Mucosa of rectum (tissue), 2 donors: ENCODE measurements around the gene PARD3B.
"Not testable (repeated sequence)": the region's sequence is repeated elsewhere in the genome, so short reads cannot be mapped to it uniquely, and the experiment has no call there.

Experiments used
- H3K27ac ChIP-seq, 2 donors: one replicate each; pipeline ENCODE4 v1.7.0; 2013; ENCODE audit warnings: inconsistent platforms in 2 of 2, low read depth in 2 of 2, low read length in 2 of 2
- H3K27me3 ChIP-seq, 2 donors: one replicate each; pipeline ENCODE4 v1.7.0; 2013; ENCODE audit warnings: low read length in 2 of 2; ENCODE audit not compliant: control insufficient read depth in 2 of 2, insufficient read depth in 2 of 2
- H3K36me3 ChIP-seq, 2 donors: one replicate each; pipeline ENCODE4 v1.7.0; 2013; ENCODE audit warnings: low read length in 2 of 2; ENCODE audit not compliant: control insufficient read depth in 2 of 2, insufficient read depth in 2 of 2
- H3K4me1 ChIP-seq, 2 donors: one replicate each; pipeline ENCODE4 v1.7.0; 2013; ENCODE audit warnings: low read length in 2 of 2, mild to moderate bottlenecking in 1 of 2; ENCODE audit not compliant: control insufficient read depth in 2 of 2, insufficient read depth in 2 of 2
- H3K4me3 ChIP-seq, 2 donors: one replicate each; pipeline ENCODE4 v1.7.0; 2013; ENCODE audit warnings: low read length in 2 of 2
- H3K9ac ChIP-seq, 2 donors: one replicate each; pipeline ENCODE4 v1.7.0; 2013; ENCODE audit warnings: low read length in 2 of 2, low read depth in 1 of 2, mild to moderate bottlenecking in 1 of 2
- H3K9me3 ChIP-seq, 2 donors: one replicate each; pipeline ENCODE4 v1.7.0; 2013; ENCODE audit warnings: low read length in 2 of 2; ENCODE audit not compliant: control insufficient read depth in 2 of 2
- donor health status: healthy.
- donor health status: Normal muscosa, but diverticular disease.

The PARD3B gene

DNA sequence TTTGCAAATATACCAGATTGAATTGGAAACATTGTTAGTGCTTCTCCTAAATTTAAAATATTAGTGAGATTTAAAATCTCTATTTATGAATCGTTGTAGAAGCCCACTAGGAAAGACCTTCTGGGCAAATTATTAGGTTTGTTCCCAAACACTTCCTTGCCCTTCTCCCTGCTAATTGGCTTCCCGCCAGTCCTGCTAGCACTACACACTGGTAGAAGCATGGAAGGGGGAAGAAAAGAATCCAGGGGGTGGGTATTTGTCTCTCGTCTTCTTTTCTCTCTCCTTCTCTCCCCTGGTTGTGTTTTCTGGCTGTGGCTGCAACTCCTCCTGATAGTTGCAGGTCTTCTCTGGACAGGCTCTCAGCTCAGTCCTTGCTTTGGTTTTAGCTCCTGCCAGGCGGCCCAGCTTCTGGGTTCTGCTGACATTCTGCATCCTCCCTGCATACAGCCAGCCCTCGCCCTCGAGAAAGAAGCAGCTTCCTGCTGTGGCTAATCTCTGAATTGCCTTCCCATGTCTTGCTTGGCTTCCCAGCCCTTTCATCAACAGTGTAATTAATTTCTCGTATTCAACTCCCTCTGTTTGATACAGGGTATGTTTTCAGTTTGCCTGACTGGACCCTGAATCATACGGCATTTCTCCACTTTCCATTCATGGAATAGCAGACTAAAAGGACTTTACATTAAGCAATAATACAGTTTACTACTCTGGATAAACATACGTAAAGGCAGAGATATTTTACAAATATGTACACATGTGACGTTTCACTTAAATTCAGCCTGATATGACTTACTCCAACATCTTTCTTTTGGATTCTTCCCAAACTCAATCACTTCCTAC, 6.9 kb upstream of the PARD3B start:
- Histone ChIP-seq H3K27me3 (no peaks in the 10 kb centered on the region), H3K36me3 (no peaks in the 10 kb centered on the region), H3K9ac (peak overlapping the region in 1 of 2 donors; percentile 2), H3K27ac (no peak overlapping the region), H3K4me1 (peaks cover 0 to 10% of the 10 kb centered on the region in 2 donors), H3K4me3 (no peak overlapping the region), H3K9me3 (no peaks in the 10 kb centered on the region)

- H3K4me3 ChIP-seq = no peak overlapping the region
- H3K9ac ChIP-seq = no peak overlapping the region
- no peaks in the 10 kb centered on the region for H3K9me3 ChIP-seq
- H3K27ac ChIP-seq = no peak overlapping the region
- no peaks in the 10 kb centered on the region for H3K27me3 ChIP-seq
- no peaks in the 10 kb centered on the region for H3K36me3 ChIP-seq
- H3K4me1 ChIP-seq = peaks cover 0 to 4% of the 10 kb centered on the region in 2 donors
These were observed 6.3 kb upstream of the PARD3B start for GRCh38 chr2:204539019-204539385.

- Histone ChIP-seq H3K4me1 (peaks cover 3 to 17% of the 10 kb centered on the region in 2 donors), H3K27me3 (no peaks in the 10 kb centered on the region)
These were observed 3.6 kb upstream of the PARD3B start for GRCh38 chr2:204541637-204542036.

GRCh38 chr2:204542982-204543608, 2.2 kb upstream of the PARD3B start:
- peaks cover 5 to 17% of the 10 kb centered on the region in 2 donors for H3K4me1 ChIP-seq
- no peaks in the 10 kb centered on the region for H3K9me3 ChIP-seq
- H3K9ac ChIP-seq = no peak overlapping the region
- no peaks in the 10 kb centered on the region for H3K36me3 ChIP-seq
- H3K27ac ChIP-seq = no peak overlapping the region
- H3K4me3 ChIP-seq = no peak overlapping the region
- no peaks in the 10 kb centered on the region for H3K27me3 ChIP-seq

More at GRCh38 chr2:204541637-204542036, 3.6 kb upstream of the PARD3B start:
- H3K9me3 ChIP-seq = no peaks in the 10 kb centered on the region
- no peak overlapping the region for H3K27ac ChIP-seq
- no peak overlapping the region for H3K9ac ChIP-seq
- no peaks in the 10 kb centered on the region for H3K36me3 ChIP-seq
- no peak overlapping the region for H3K4me3 ChIP-seq

DNA sequence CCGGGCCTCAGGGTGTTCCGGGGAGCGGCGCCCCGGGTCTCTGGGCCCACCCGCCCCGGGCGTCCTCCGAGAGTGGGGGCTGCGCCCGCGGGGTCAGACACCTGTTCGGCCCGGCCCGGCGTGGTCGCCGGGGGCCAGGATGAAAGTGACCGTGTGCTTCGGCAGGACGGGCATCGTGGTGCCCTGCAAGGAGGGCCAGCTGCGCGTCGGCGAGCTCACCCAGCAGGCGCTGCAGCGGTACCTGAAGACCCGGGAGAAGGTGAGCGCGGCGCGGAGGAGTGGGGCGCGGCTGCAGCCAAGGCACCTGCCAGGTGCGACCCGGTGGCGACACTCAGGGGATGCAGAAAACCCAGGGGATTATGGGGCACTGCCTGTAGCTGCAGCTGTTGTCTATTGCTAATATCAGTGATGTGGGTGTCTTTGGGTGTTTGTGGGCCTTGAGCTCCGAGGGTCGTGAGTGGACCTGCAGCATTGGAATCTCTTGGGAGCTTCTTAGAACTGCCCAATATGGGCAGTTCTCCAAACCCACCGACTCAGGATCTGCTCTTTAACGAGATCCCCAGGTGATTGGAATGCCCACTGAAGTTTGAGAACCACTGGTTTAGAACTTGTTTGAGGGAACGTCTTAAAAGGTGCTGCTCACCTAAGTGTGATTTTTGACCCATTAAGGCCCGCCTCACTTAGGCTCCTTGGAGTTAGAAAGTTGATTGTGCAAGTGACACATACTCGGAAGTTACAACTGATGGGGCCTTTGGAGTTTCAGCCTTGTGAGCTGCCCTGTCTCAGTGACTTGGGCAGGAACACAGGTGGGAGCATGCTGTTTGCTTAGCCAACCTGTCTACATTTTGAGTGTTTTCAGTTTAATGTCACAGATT, 823 bp downstream of the PARD3B start:
- no peaks in the 10 kb centered on the region for H3K36me3 ChIP-seq
- no peaks in the 10 kb centered on the region for H3K27me3 ChIP-seq
- peak overlapping the region; percentile 74 to 78 for H3K4me3 ChIP-seq
- peaks cover 5 to 14% of the 10 kb centered on the region in 2 donors for H3K4me1 ChIP-seq
- H3K9me3 ChIP-seq = no peaks in the 10 kb centered on the region
- H3K9ac ChIP-seq = peak overlapping the region; percentile 49 to 79
- H3K27ac ChIP-seq = peak overlapping the region; percentile 85 to 87

DNA sequence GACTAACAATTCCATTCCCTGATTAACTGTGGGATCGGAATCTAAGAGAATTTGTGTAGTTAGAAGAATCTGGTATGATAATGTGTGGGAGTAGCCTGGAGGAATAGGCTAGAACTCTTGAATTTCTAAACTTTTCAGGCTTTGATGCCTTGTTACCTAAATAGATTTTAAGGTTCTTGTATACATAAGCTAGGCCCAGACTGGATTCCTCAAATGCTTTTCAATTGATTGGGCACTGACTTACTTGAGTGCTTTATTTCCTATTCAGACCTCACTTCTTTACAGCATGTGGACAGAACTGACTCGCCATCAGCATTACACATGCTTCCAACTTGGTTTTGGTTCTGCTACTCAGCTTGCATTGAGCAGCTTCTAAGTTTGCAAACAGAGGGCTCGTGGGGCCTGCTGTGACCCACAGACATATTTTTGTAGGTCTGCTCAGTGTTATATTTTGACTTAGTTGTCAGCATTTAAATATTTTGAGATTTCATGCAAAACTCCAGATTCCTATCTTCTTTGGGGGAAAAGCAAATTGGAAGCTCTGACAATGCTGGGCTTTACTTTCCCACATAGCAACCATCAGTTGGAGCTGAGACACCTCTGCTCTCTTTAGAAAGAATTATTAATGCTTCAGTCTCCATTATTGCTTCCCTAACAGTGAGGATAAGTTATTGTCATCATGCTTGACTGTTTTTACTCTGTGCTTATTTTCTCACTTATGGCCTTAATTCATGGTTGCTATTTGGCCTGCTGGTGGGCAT, 5.7 kb downstream of the PARD3B start:
- Histone ChIP-seq H3K36me3 (no peaks in the 10 kb centered on the region), H3K27me3 (no peaks in the 10 kb centered on the region), H3K4me1 (peaks cover 5 to 10% of the 10 kb centered on the region in 2 donors), H3K9me3 (no peaks in the 10 kb centered on the region), H3K27ac (peak overlapping the region; percentile 1 to 44), H3K9ac (no peak overlapping the region), H3K4me3 (no peak overlapping the region)

- Histone ChIP-seq H3K27me3 (no peaks in the 10 kb centered on the region), H3K4me3 (no peak overlapping the region), H3K9me3 (no peaks in the 10 kb centered on the region), H3K4me1 (peaks cover 3 to 5% of the 10 kb centered on the region in 2 donors), H3K36me3 (no peaks in the 10 kb centered on the region), H3K27ac (no peak overlapping the region), H3K9ac (no peak overlapping the region)
These were observed 6.2 kb downstream of the PARD3B start for GRCh38 chr2:204551512-204551863.

- Histone ChIP-seq H3K27me3 (no peaks in the 10 kb centered on the region), H3K9me3 (no peaks in the 10 kb centered on the region), H3K27ac (no peak overlapping the region), H3K4me1 (no peaks in the 10 kb centered on the region), H3K4me3 (no peak overlapping the region), H3K36me3 (no peaks in the 10 kb centered on the region), H3K9ac (no peak overlapping the region)
These were observed 12.3 kb downstream of the PARD3B start for GRCh38 chr2:204557604-204558003.

DNA sequence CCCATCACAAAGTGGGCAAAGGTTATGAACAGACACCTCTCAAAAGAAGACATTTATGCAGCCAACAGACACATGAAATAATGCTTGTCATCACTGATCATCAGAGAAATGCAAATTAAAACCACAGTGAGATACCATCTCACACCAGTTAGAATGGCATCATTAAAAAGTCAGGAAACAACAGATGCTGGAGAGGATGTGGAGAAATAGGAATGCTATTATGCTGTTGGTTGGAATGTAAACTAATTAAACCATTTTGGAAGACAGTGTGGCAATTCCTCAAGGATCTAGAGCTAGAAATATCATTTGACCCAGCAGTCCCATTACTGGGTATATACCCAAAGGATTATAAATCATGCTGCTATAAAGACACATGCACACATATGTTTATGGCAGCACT, 14.1 kb downstream of the PARD3B start:
- H3K27me3 ChIP-seq, H3K9me3 ChIP-seq, H3K4me3 ChIP-seq, H3K36me3 ChIP-seq, H3K9ac ChIP-seq, H3K27ac ChIP-seq, H3K4me1 ChIP-seq: not testable (repeated sequence)
